Trophoblast cell (in vitro differentiated cells and primary cell): ENCODE data around the gene C1QL2.

Source experiments
- DNase-seq, 2 donors: peaks; one replicate each; pipeline ENCODE4 v3.0.0-alpha.2; 2016
- H2AFZ ChIP-seq: 2 replicates; pipeline ENCODE4 v1.6.1; 2013; ENCODE audit warnings: low read length, moderate library complexity, mild to moderate bottlenecking; ENCODE audit not compliant: insufficient read depth, poor library complexity
- H2AK5ac ChIP-seq: 2 replicates; pipeline ENCODE4 v1.6.1; 2013; ENCODE audit warnings: mild to moderate bottlenecking, low read length
- H2BK120ac ChIP-seq: 2 replicates; pipeline ENCODE4 v1.6.1; 2013; ENCODE audit warnings: low read length, mild to moderate bottlenecking, moderate library complexity; ENCODE audit not compliant: insufficient read depth, poor library complexity
- H2BK12ac ChIP-seq: 2 replicates; pipeline ENCODE4 v1.6.1; 2013; ENCODE audit warnings: mild to moderate bottlenecking, low read length, moderate library complexity
- H2BK5ac ChIP-seq: 2 replicates; pipeline ENCODE4 v1.6.1; 2013; ENCODE audit warnings: low read length, low read depth, moderate library complexity, mild to moderate bottlenecking; ENCODE audit not compliant: poor library complexity
- H3K14ac ChIP-seq: 2 replicates; pipeline ENCODE4 v1.6.1; 2013; ENCODE audit warnings: mild to moderate bottlenecking, low read length
- H3K18ac ChIP-seq: 2 replicates; pipeline ENCODE4 v1.6.1; 2013; ENCODE audit warnings: mild to moderate bottlenecking, low read length
- H3K23ac ChIP-seq: 2 replicates; pipeline ENCODE4 v1.6.1; 2013; ENCODE audit warnings: low read length
- H3K27ac ChIP-seq: 2 replicates; pipeline ENCODE4 v1.5.1; 2013; ENCODE audit warnings: low read depth, mild to moderate bottlenecking, inconsistent platforms, low read length, moderate library complexity
- H3K27me3 ChIP-seq: 2 replicates; pipeline ENCODE4 v1.6.1; 2013; ENCODE audit warnings: inconsistent platforms, mild to moderate bottlenecking, low read length, moderate library complexity; ENCODE audit not compliant: insufficient read depth
- H3K36me3 ChIP-seq, 2 experiments: 1 replicate in 1 of 2; 2 replicates in 1 of 2; pipeline ENCODE4 v1.6.1; 2013; ENCODE audit warnings: low read length in 2 of 2, mild to moderate bottlenecking in 2 of 2, moderate library complexity in 1 of 2; ENCODE audit not compliant: insufficient read depth in 2 of 2, control insufficient read depth in 1 of 2
- H3K4ac ChIP-seq: 2 replicates; pipeline ENCODE4 v1.6.1; 2013; ENCODE audit warnings: low read depth, mild to moderate bottlenecking, low read length, moderate library complexity
- H3K4me1 ChIP-seq, 2 experiments: 1 replicate in 1 of 2; 2 replicates in 1 of 2; pipeline ENCODE4 v1.6.1; 2013; ENCODE audit warnings: low read length in 2 of 2, mild to moderate bottlenecking in 2 of 2, moderate library complexity in 1 of 2; ENCODE audit not compliant: insufficient read depth in 2 of 2, control insufficient read depth in 1 of 2
- H3K4me2 ChIP-seq: 2 replicates; pipeline ENCODE4 v1.6.1; 2013; ENCODE audit warnings: inconsistent platforms, mild to moderate bottlenecking, low read length, moderate library complexity
- H3K4me3 ChIP-seq: 2 replicates; pipeline ENCODE4 v1.5.1; 2013; ENCODE audit warnings: mild to moderate bottlenecking, low read depth, low read length, inconsistent platforms
- H3K79me1 ChIP-seq: one replicate; pipeline ENCODE4 v1.6.1; 2013; ENCODE audit warnings: low read length
- H3K79me2 ChIP-seq: 2 replicates; pipeline ENCODE4 v1.6.1; 2013; ENCODE audit warnings: low read length, mild to moderate bottlenecking; ENCODE audit not compliant: control insufficient read depth, insufficient read depth, poor library complexity
- H3K9ac ChIP-seq: 2 replicates; pipeline ENCODE4 v1.6.1; 2013; ENCODE audit warnings: mild to moderate bottlenecking, low read length
- H3K9me3 ChIP-seq: 2 replicates; pipeline ENCODE4 v1.6.1; 2013; ENCODE audit warnings: low read depth, mild to moderate bottlenecking, control low read depth, inconsistent platforms, low read length; ENCODE audit not compliant: insufficient read depth
- H4K12ac ChIP-seq: 2 replicates; pipeline ENCODE4 v1.6.1; 2013; ENCODE audit warnings: low read depth, mild to moderate bottlenecking, low read length, moderate library complexity
- H4K8ac ChIP-seq: 2 replicates; pipeline ENCODE4 v1.6.1; 2013; ENCODE audit warnings: low read depth, mild to moderate bottlenecking, low read length, moderate library complexity
- H4K91ac ChIP-seq: one replicate; pipeline ENCODE4 v1.6.1; 2013; ENCODE audit warnings: low read depth, mild to moderate bottlenecking, low read length, moderate library complexity
- WGBS: extraction: QIAGEN DNeasy Blood & Tissue Kit; methylation state at CpG from one replicate; pipeline ENCODE4 v1.1.7; 2013; ENCODE audit warnings: missing lambda C conversion rate; ENCODE audit not compliant: insufficient read length, insufficient coverage; ENCODE audit errors: extremely low coverage; 5-methylcytosine and 5-hydroxymethylcytosine counted together

The C1QL2 gene

GRCh38 chr2:119170504-119170903, 12.0 kb upstream of the C1QL2 start:
- no CpG with 5 or more reads among the region's 16 CpGs for WGBS
- Histone ChIP-seq H2AK5ac (no peak overlapping the region), H2BK5ac (no peak overlapping the region), H3K18ac (no peak overlapping the region), H2BK12ac (no peak overlapping the region), H3K36me3 (no peaks in the 10 kb centered on the region), H3K23ac (no peak overlapping the region), H2AFZ (no peak overlapping the region), H3K4ac (no peak overlapping the region), H3K9me3 (peaks cover 2% of the 10 kb centered on the region), H3K27me3 (peaks cover 2% of the 10 kb centered on the region), H4K12ac (no peak overlapping the region), H3K79me2 (no peaks in the 10 kb centered on the region), H3K14ac (no peak overlapping the region), H3K4me2 (no peak overlapping the region), H3K79me1 (no peaks in the 10 kb centered on the region), H3K27ac (no peak overlapping the region), H3K4me1 (no peaks in the 10 kb centered on the region), H4K8ac (no peak overlapping the region), H3K4me3 (no peak overlapping the region), H4K91ac (no peak overlapping the region), H2BK120ac (no peak overlapping the region), H3K9ac (no peak overlapping the region)
- no peak for DNase-seq

- no peak overlapping the region for H2BK5ac ChIP-seq
- H2AK5ac ChIP-seq = no peak overlapping the region
- H4K8ac ChIP-seq = no peak overlapping the region
- H3K4me1 ChIP-seq = no peaks in the 10 kb centered on the region
- H3K14ac ChIP-seq = no peak overlapping the region
- H3K23ac ChIP-seq = no peak overlapping the region
- H3K4ac ChIP-seq = no peak overlapping the region
- no peak overlapping the region for H4K91ac ChIP-seq
- H3K79me1 ChIP-seq = no peaks in the 10 kb centered on the region
- H3K4me3 ChIP-seq = no peak overlapping the region
- H3K9me3 ChIP-seq = peaks cover 2% of the 10 kb centered on the region
- no peaks in the 10 kb centered on the region for H3K36me3 ChIP-seq
- H3K18ac ChIP-seq = no peak overlapping the region
- H3K27me3 ChIP-seq = no peaks in the 10 kb centered on the region
- no peak overlapping the region for H2BK12ac ChIP-seq
- H3K79me2 ChIP-seq = no peaks in the 10 kb centered on the region
- no peak for DNase-seq
- no peak overlapping the region for H3K27ac ChIP-seq
- H2AFZ ChIP-seq = no peak overlapping the region
- no peak overlapping the region for H3K4me2 ChIP-seq
- H3K9ac ChIP-seq = no peak overlapping the region
- WGBS = no CpG with 5 or more reads among the region's 10 CpGs
- no peak overlapping the region for H2BK120ac ChIP-seq
- H4K12ac ChIP-seq = no peak overlapping the region
These were observed 11.2 kb upstream of the C1QL2 start for GRCh38 chr2:119169717-119170116.

GRCh38 chr2:119160361-119160990, 1.9 kb upstream of the C1QL2 start:
- Histone ChIP-seq H2BK12ac (no peak overlapping the region), H2BK5ac (no peak overlapping the region), H3K36me3 (no peaks in the 10 kb centered on the region), H3K14ac (no peak overlapping the region), H2AK5ac (no peak overlapping the region), H2AFZ (no peak overlapping the region), H3K4me2 (no peak overlapping the region), H4K8ac (no peak overlapping the region), H3K79me2 (no peaks in the 10 kb centered on the region), H4K12ac (no peak overlapping the region), H3K79me1 (no peaks in the 10 kb centered on the region), H3K4ac (no peak overlapping the region), H4K91ac (no peak overlapping the region), H3K18ac (no peak overlapping the region), H3K9me3 (no peaks in the 10 kb centered on the region), H3K27ac (no peak overlapping the region), H3K4me1 (peaks cover 0 to 5% of the 10 kb centered on the region in 2 experiments), H2BK120ac (no peak overlapping the region), H3K27me3 (peaks cover 52% of the 10 kb centered on the region), H3K9ac (no peak overlapping the region), H3K23ac (no peak overlapping the region), H3K4me3 (no peak overlapping the region)
- DNase-seq = no peak
- WGBS = no CpG with 5 or more reads among the region's 9 CpGs

GRCh38 chr2:119157850-119158511, 570 bp downstream of the C1QL2 start:
- Histone ChIP-seq H3K9ac (no peak overlapping the region), H4K8ac (no peak overlapping the region), H4K12ac (no peak overlapping the region), H3K4me1 (peaks cover 0 to 5% of the 10 kb centered on the region in 2 experiments), H2BK12ac (no peak overlapping the region), H3K4me3 (no peak overlapping the region), H3K27me3 (peaks cover 55% of the 10 kb centered on the region), H2BK5ac (no peak overlapping the region), H2AK5ac (no peak overlapping the region), H3K79me1 (no peaks in the 10 kb centered on the region), H3K23ac (no peak overlapping the region), H3K36me3 (no peaks in the 10 kb centered on the region), H3K18ac (no peak overlapping the region), H3K27ac (no peak overlapping the region), H2BK120ac (no peak overlapping the region), H3K79me2 (no peaks in the 10 kb centered on the region), H2AFZ (no peak overlapping the region), H3K14ac (no peak overlapping the region), H3K4ac (no peak overlapping the region), H3K9me3 (no peaks in the 10 kb centered on the region), H4K91ac (no peak overlapping the region), H3K4me2 (peak overlapping the region; percentile 56)
- WGBS = no CpG with 5 or more reads among the region's 78 CpGs
- DNase-seq = no peak
